ENCODE results near the gene SETD4.
"Not testable (repeated sequence)": the region's sequence is repeated elsewhere in the genome, so short reads cannot be mapped to it uniquely, and the experiment has no call there.

SETD4 gene

GRCh38 chr21:36060159-36060921 is at the start of gene SETD4:
Gene SETD4, minus strand, starts transcription at chr21:36060526. Its CDS starts 1,638 bp downstream, at chr21:36058888.
- DNase-seq (ENCODE audit: low read depth) = peak; percentile 96

- DNase-seq (ENCODE audit: low read depth) = no peak
Observed at GRCh38 chr21:36109868-36110267, 49.5 kb upstream of the SETD4 start.

- DNase-seq (ENCODE audit: low read depth) = no peak
Observed at GRCh38 chr21:36105327-36105842, 45.1 kb upstream of the SETD4 start.

- no peak for DNase-seq (ENCODE audit: low read depth)
Observed at GRCh38 chr21:36104317-36105300, 44.3 kb upstream of the SETD4 start.

GRCh38 chr21:36103434-36103833 is 43.1 kb upstream of the SETD4 start:
- DNase-seq (ENCODE audit: low read depth) = no peak

GRCh38 chr21:36100971-36101641 is 40.8 kb upstream of the SETD4 start:
- no peak for DNase-seq (ENCODE audit: low read depth)

GRCh38 chr21:36099695-36100211 is 39.4 kb upstream of the SETD4 start:
- DNase-seq (ENCODE audit: low read depth) = not testable (repeated sequence)

GRCh38 chr21:36099000-36099399 is 38.7 kb upstream of the SETD4 start:
- no peak for DNase-seq (ENCODE audit: low read depth)

GRCh38 chr21:36098182-36098532 is 37.8 kb upstream of the SETD4 start:
- no peak for DNase-seq (ENCODE audit: low read depth)

- no peak for DNase-seq (ENCODE audit: low read depth)
Observed at GRCh38 chr21:36097427-36098181, 37.3 kb upstream of the SETD4 start.

- DNase-seq (ENCODE audit: low read depth) = no peak
Observed at GRCh38 chr21:36096398-36097290, 36.3 kb upstream of the SETD4 start.

- no peak for DNase-seq (ENCODE audit: low read depth)
Observed at GRCh38 chr21:36093512-36093911, 33.2 kb upstream of the SETD4 start.

- no peak for DNase-seq (ENCODE audit: low read depth)
Observed at GRCh38 chr21:36092681-36093080, 32.4 kb upstream of the SETD4 start.

- no peak for DNase-seq (ENCODE audit: low read depth)
Observed at GRCh38 chr21:36089946-36090345, 29.6 kb upstream of the SETD4 start.

GRCh38 chr21:36087362-36088138 is 27.2 kb upstream of the SETD4 start:
- DNase-seq (ENCODE audit: low read depth) = no peak

GRCh38 chr21:36082237-36082664 is 21.9 kb upstream of the SETD4 start:
- DNase-seq (ENCODE audit: low read depth) = no peak

- DNase-seq (ENCODE audit: low read depth) = no peak
Observed at GRCh38 chr21:36080386-36080785, 20.1 kb upstream of the SETD4 start.

GRCh38 chr21:36079671-36080070 is 19.3 kb upstream of the SETD4 start:
- no peak for DNase-seq (ENCODE audit: low read depth)

- DNase-seq (ENCODE audit: low read depth) = no peak
Observed at GRCh38 chr21:36079010-36079649, 18.8 kb upstream of the SETD4 start.
